K562 (cell line): ENCODE measurements around the gene SRSF1. TPM values are rescaled to one million over a fixed set of nuclear protein-coding genes. Genes with fewer than 3 reads are reported as not detected.

Experiments
- ATAC-seq: fragments of 200-7000 bp; cut with Tn5 transposase; 3 replicates; pipeline ENCODE4 v1.9.1; 2020; ENCODE audit warnings: moderate library complexity
- BruUV-seq: library from RNA; stranded (reverse); fragments of 400-500 nt; replicated peaks from 2 replicates; lab custom pipeline; 2021; lab: Mats Ljungman, UMichigan
- CTCF ChIA-PET: fragments of 300-600 bp; formaldehyde crosslinking; extraction: SDS; loops from one replicate; lab custom pipeline; 2021; ENCODE audit warnings: low intra/inter-chr PET ratio; lab: Yijun Ruan, JAX
- POLR2A ChIA-PET: fragments of 300-600, 350-650 bp; sonication (Branson Sonifier 250); formaldehyde crosslinking; extraction: SDS; loops from one replicate; lab custom pipeline; 2021; ENCODE audit warnings: antibody characterized with exemption, inconsistent platforms; lab: Yijun Ruan, JAX
- DNase-seq, 4 experiments: peaks; one replicate each; pipeline versions ENCODE4 v3.0.0 to v3.0.0-alpha.2; 2011 to 2018; ENCODE audit warnings: low spot score in 3 of 4, mixed read lengths in 3 of 4; ENCODE audit errors: extremely low read depth in 1 of 4
- FAIRE-seq: peaks from 2 replicates; lab custom pipeline; 2011; peaks lifted over from hg19 to GRCh38; lab: Jason Lieb, UNC
- H2AFZ ChIP-seq: 2 replicates; pipeline ENCODE4 v1.6.0; 2011; ENCODE audit warnings: low read depth, low read length, control low read depth, inconsistent platforms
- H3K27ac ChIP-seq: fragments of 200-600 bp; 3 replicates; pipeline ENCODE4 v1.8.0; 2011; ENCODE audit warnings: low read depth, mild to moderate bottlenecking, control low read depth, inconsistent platforms, low read length, moderate library complexity, mixed read lengths; ENCODE audit errors: extremely low read depth
- H3K27me3 ChIP-seq, 2 experiments: fragments of 300-600 bp in 1 of 2; 2 replicates in 1 of 2; 3 replicates in 1 of 2; pipeline versions ENCODE4 v1.6.0 to v1.8.0; 2011; ENCODE audit warnings: inconsistent platforms in 2 of 2, low read length in 2 of 2, mild to moderate bottlenecking in 1 of 2, mixed read lengths in 1 of 2, moderate library complexity in 1 of 2; ENCODE audit not compliant: control insufficient read depth in 2 of 2, insufficient read depth in 2 of 2
- H3K36me3 ChIP-seq: fragments of 300-600 bp; 3 replicates; pipeline ENCODE4 v1.8.0; 2011; ENCODE audit warnings: mild to moderate bottlenecking, low read length, inconsistent platforms; ENCODE audit not compliant: control insufficient read depth, insufficient read depth
- H3K4me1 ChIP-seq, 2 experiments: fragments of 200-600 bp in 1 of 2; replicated peaks in 1 of 2; 2 replicates in 1 of 2; 3 replicates in 1 of 2; pipeline versions ENCODE4 v1.5.1 to v1.8.0; 2011; ENCODE audit warnings: inconsistent platforms in 2 of 2, low read length in 2 of 2, mild to moderate bottlenecking in 1 of 2, mixed read lengths in 1 of 2, moderate library complexity in 1 of 2; ENCODE audit not compliant: control insufficient read depth in 2 of 2, insufficient read depth in 2 of 2
- H3K4me2 ChIP-seq: 2 replicates; pipeline ENCODE4 v1.6.1; 2011; ENCODE audit warnings: low read length, control low read depth, inconsistent platforms, mixed read lengths; ENCODE audit not compliant: insufficient read depth
- H3K4me3 ChIP-seq: fragments of 200-600 bp; sonication (generic), shearing (Covaris generic); 2 replicates; pipeline ENCODE4 v1.5.1; 2016; ENCODE audit warnings: control low read depth, inconsistent platforms
- H3K79me2 ChIP-seq: fragments of 200-600 bp; 3 replicates; pipeline ENCODE4 v1.8.0; 2011; ENCODE audit warnings: low read length, inconsistent platforms; ENCODE audit not compliant: control insufficient read depth, insufficient read depth
- H3K9ac ChIP-seq, 2 experiments: 2 replicates each; pipeline versions ENCODE4 v1.6.0 to v1.6.1; 2011; ENCODE audit warnings: low read depth in 2 of 2, low read length in 2 of 2, control low read depth in 1 of 2, inconsistent platforms in 1 of 2, mild to moderate bottlenecking in 1 of 2, mixed read lengths in 1 of 2; ENCODE audit not compliant: insufficient read depth in 1 of 2
- H3K9me1 ChIP-seq: one replicate; pipeline ENCODE4 v1.6.0; 2011; ENCODE audit warnings: inconsistent platforms, mild to moderate bottlenecking, low read length, moderate library complexity; ENCODE audit not compliant: control insufficient read depth, insufficient read depth
- H3K9me3 ChIP-seq: replicated peaks from 2 replicates; pipeline ENCODE4 v1.5.1; 2011; ENCODE audit warnings: low read depth, low read length, inconsistent platforms; ENCODE audit not compliant: control insufficient read depth, insufficient read depth
- H4K20me1 ChIP-seq: replicated peaks from 2 replicates; pipeline ENCODE4 v1.6.1; 2011; ENCODE audit warnings: low read length, inconsistent platforms, mixed read lengths; ENCODE audit not compliant: control insufficient read depth, insufficient read depth
- BMI1 ChIP-seq: fragments of 150-350 bp; IDR thresholded peaks from 2 replicates; pipeline ENCODE4 v1.6.1; 2014; ENCODE audit warnings: low read length
- HEY1 ChIP-seq: fragments of 250-450 bp; sonication (Bioruptor Pico); IDR thresholded peaks from 2 replicates; pipeline ENCODE4 v1.5.0; 2020; ENCODE audit warnings: mild to moderate bottlenecking, moderate library complexity, borderline replicate concordance
- MAFG ChIP-seq: fragments of 450-650 bp; conservative IDR thresholded peaks from 2 replicates; pipeline ENCODE4 v1.6.1; 2016; ENCODE audit warnings: missing genetic modification characterization, missing compliant biosample characterization
- ZBTB34 ChIP-seq: fragments of 250-450 bp; sonication (Bioruptor Pico); IDR thresholded peaks from 2 replicates; pipeline ENCODE4 v1.8.0; 2021; ENCODE audit warnings: mild to moderate bottlenecking, moderate library complexity
- ZNF583 ChIP-seq: fragments of 250-450 bp; sonication (Bioruptor Pico); IDR thresholded peaks from 2 replicates; pipeline ENCODE4 v1.4.0; 2020
- WGBS: fragments of 100-300 bp; shearing (Covaris generic); methylation state at CpG from one replicate; pipeline ENCODE4 v1.1.6; 2016; ENCODE audit warnings: low coverage, mixed read lengths; ENCODE audit not compliant: insufficient coverage; ENCODE audit errors: missing lambda C conversion rate; 5-methylcytosine and 5-hydroxymethylcytosine counted together
- in situ Hi-C: fragments of 300-500 bp; cut with MboI; formaldehyde crosslinking; loops from 4 replicates; pipeline ENCODE4 v1.15.0; 2018; ENCODE audit warnings: inconsistent platforms, mixed read lengths
- intact Hi-C: fragments of 100-400 bp; cut with micrococcal nuclease; formaldehyde crosslinking; loops from 2 replicates; pipeline ENCODE4 v1.14.2; 2022
- polyA plus RNA-seq, 8 experiments: library from polyadenylated mRNA; depleted of rRNA in 4 of 8; stranded (reverse) in 5 of 8; unstranded in 3 of 8; fragments of >200 nt; fragmentation: Nextera tagmentation in 2 of 8; fragmentation: Illumina TruSeq in 1 of 8; extraction: Ambion mirVana in 2 of 8; extraction: Trizol in 1 of 8; gene quantifications; 2 replicates each; pipeline versions ENCODE4 v1.2.1 to v1.2.3, GENCODE V29; 2011 to 2014; ENCODE audit warnings: inconsistent platforms in 1 of 8, missing spikeins in 1 of 8
- total RNA-seq, 7 experiments: library from RNA; depleted of rRNA in 6 of 7; stranded (reverse); fragments of >200 nt in 6 of 7; fragmentation: Illumina TruSeq in 2 of 7; extraction: Trizol in 2 of 7; gene quantifications; 2 replicates each; pipeline versions ENCODE4 v1.2.1 to v1.2.3, GENCODE V29; 2011 to 2021; ENCODE audit warnings: low replicate concordance in 1 of 7

Gene SRSF1
- total and polyA plus RNA-seq, 9 of the 15 experiments (the other 6 are each of a cell fraction or from before 2014, with no cell fraction given): 77.8 to 559 (median 442) TPM

- no peak for TF ChIP-seq MAFG (tag)
- no peak for TF ChIP-seq ZNF583 (CRISPR knock-in tag)
- TF ChIP-seq HEY1: no peak
Measured at GRCh38 chr17:57966875-57967274, 40.2 kb downstream of the SRSF1 start (continued).

- H3K4me2 ChIP-seq: no peak overlapping the region
- TF ChIP-seq BMI1: no peak
- TF ChIP-seq ZBTB34: no peak
- TF ChIP-seq, all 486 proteins: peak for 0
- no peak overlapping the region for H3K27ac ChIP-seq
- 23% methylated on average over 5 of the region's 5 CpGs for WGBS
- in situ Hi-C loops: no loop called here
- ChIA-PET POLR2A (interaction anchor here (0.6 to 1.9 kb wide), 7 partner anchors 10 to 107 kb away, joined by 3 to 8 read pairs (median 4); no protein-coding TSS in a partner anchor), CTCF (no interaction called here)
- H3K4me3 ChIP-seq: no peak overlapping the region
- FAIRE-seq: no peak
- H3K9me3 ChIP-seq: no peaks in the 10 kb centered on the region
- DNase-seq: no peak
- H3K4me1 ChIP-seq: no peaks in the 10 kb centered on the region
- no peak overlapping the region for H3K9ac ChIP-seq
- no TSS peak for BruUV-seq
- no peak for ATAC-seq
- no peaks in the 10 kb centered on the region for H3K36me3 ChIP-seq
- H2AFZ ChIP-seq: no peak overlapping the region
- no peaks in the 10 kb centered on the region for H3K9me1 ChIP-seq
- intact Hi-C loops: no loop called here
- no peaks in the 10 kb centered on the region for H3K79me2 ChIP-seq
- H4K20me1 ChIP-seq: no peaks in the 10 kb centered on the region
- H3K27me3 ChIP-seq: peaks cover 26 to 48% of the 10 kb centered on the region in 2 experiments
Measured at GRCh38 chr17:57966246-57966645, 40.8 kb downstream of the SRSF1 start.
